HUDEP-2 (cell line): ENCODE measurements around the gene ABHD13.

ENCODE experiments used
- DNase-seq, 76 experiments: peaks; one replicate each; lab custom pipeline; 2025; ENCODE audit not compliant: unreplicated experiment in 76 of 76; lab: John Stamatoyannopoulos, UW

ABHD13 gene

GRCh38 chr13:108218044-108218974 is at the start of gene ABHD13:
Gene ABHD13 (plus strand): TSS chr13:108218392. CDS start chr13:108229219, 10,827 bp downstream.
- peak in 75 of 76 experiments; percentile 6 to 95 (median 82) for DNase-seq

GRCh38 chr13:108168929-108169328 is 49.3 kb upstream of the ABHD13 start:
- DNase-seq: no peak

- DNase-seq: peak in 20 of 76 experiments; percentile 1 to 43 (median 11)
These were observed 41.4 kb upstream of the ABHD13 start for GRCh38 chr13:108176685-108177274.

- DNase-seq: no peak
These were observed 40.1 kb upstream of the ABHD13 start for GRCh38 chr13:108178078-108178477.

GRCh38 chr13:108182652-108183051 is 35.5 kb upstream of the ABHD13 start:
- no peak for DNase-seq

GRCh38 chr13:108185223-108185622 is 33.0 kb upstream of the ABHD13 start:
- DNase-seq: no peak

GRCh38 chr13:108188260-108188659 is 29.9 kb upstream of the ABHD13 start:
- no peak for DNase-seq

GRCh38 chr13:108190897-108191296 is 27.3 kb upstream of the ABHD13 start:
- no peak for DNase-seq

- no peak for DNase-seq
These were observed 24.4 kb upstream of the ABHD13 start for GRCh38 chr13:108193806-108194205.

- no peak for DNase-seq
These were observed 23.7 kb upstream of the ABHD13 start for GRCh38 chr13:108194435-108194936.

GRCh38 chr13:108195146-108195545 is 23.0 kb upstream of the ABHD13 start:
- DNase-seq: no peak

GRCh38 chr13:108195861-108196260 is 22.3 kb upstream of the ABHD13 start:
- DNase-seq: no peak

GRCh38 chr13:108200781-108201398 is 17.3 kb upstream of the ABHD13 start:
- no peak for DNase-seq

GRCh38 chr13:108210551-108210950 is 7.6 kb upstream of the ABHD13 start:
- no peak for DNase-seq

GRCh38 chr13:108212886-108213285 is 5.3 kb upstream of the ABHD13 start:
- no peak for DNase-seq

GRCh38 chr13:108213946-108214345 is 4.2 kb upstream of the ABHD13 start:
- no peak for DNase-seq

GRCh38 chr13:108214441-108215271 is 3.5 kb upstream of the ABHD13 start:
- DNase-seq: no peak

- peak in 73 of 76 experiments; percentile 41 to 97 (median 79) for DNase-seq
These were observed 2.8 kb upstream of the ABHD13 start, which contains the start of gene LIG4 for GRCh38 chr13:108215436-108215835. Gene LIG4 (minus strand): TSS chr13:108215536. CDS start chr13:108211268, 4,268 bp downstream.

GRCh38 chr13:108217307-108218043 is 717 bp upstream of the ABHD13 start:
- DNase-seq: peak in 2 of 76 experiments; percentile 28 to 46
